Loucy (cell line): ENCODE results near the gene CALHM6.

Experiments used
- H2AFZ ChIP-seq: fragments of 200-600 bp; sonication (generic); 2 replicates; pipeline ENCODE4 v1.6.0; 2016; ENCODE audit warnings: antibody characterized with exemption, mild to moderate bottlenecking, low read length, moderate library complexity
- H3F3A ChIP-seq: fragments of 200-600 bp; 2 replicates; pipeline ENCODE4 v1.6.0; 2016; ENCODE audit warnings: antibody characterized with exemption, low read depth, mild to moderate bottlenecking
- H3K27me3 ChIP-seq: fragments of 200-600 bp; sonication (generic); 2 replicates; pipeline ENCODE4 v1.6.1; 2014; ENCODE audit warnings: low read length, mild to moderate bottlenecking; ENCODE audit not compliant: insufficient read depth, poor library complexity, severe bottlenecking
- H3K36me3 ChIP-seq: fragments of 200-600 bp; sonication (generic); 2 replicates; pipeline ENCODE4 v1.6.1; 2016; ENCODE audit warnings: low read length; ENCODE audit not compliant: insufficient read depth
- H3K4me1 ChIP-seq: fragments of 200-600 bp; sonication (generic); 2 replicates; pipeline ENCODE4 v1.5.1; 2014; ENCODE audit warnings: low read length, mild to moderate bottlenecking; ENCODE audit not compliant: insufficient read depth, poor library complexity, severe bottlenecking
- H3K4me2 ChIP-seq: fragments of 200-600 bp; sonication (generic); 2 replicates; pipeline ENCODE4 v1.6.0; 2014; ENCODE audit warnings: antibody characterized with exemption, low read length, low read depth, mild to moderate bottlenecking; ENCODE audit not compliant: poor library complexity, severe bottlenecking
- H3K4me3 ChIP-seq: fragments of 200-600 bp; sonication (generic); 2 replicates; pipeline ENCODE4 v1.5.1; 2014; ENCODE audit warnings: low read length, mild to moderate bottlenecking, mixed read lengths; ENCODE audit not compliant: poor library complexity, severe bottlenecking
- H3K79me2 ChIP-seq: fragments of 200-600 bp; sonication (generic); 2 replicates; pipeline ENCODE4 v1.6.1; 2014; ENCODE audit warnings: low read length; ENCODE audit not compliant: insufficient read depth
- H3K9ac ChIP-seq: fragments of 200-600 bp; sonication (generic); 2 replicates; pipeline ENCODE4 v1.6.0; 2014; ENCODE audit warnings: mild to moderate bottlenecking, low read depth, low read length, moderate library complexity; ENCODE audit not compliant: poor library complexity, severe bottlenecking
- H3K9me2 ChIP-seq: fragments of 200-600 bp; sonication (generic); replicated peaks from 2 replicates; pipeline ENCODE4 v1.6.1; 2016; ENCODE audit warnings: low read depth, low read length, mixed read lengths
- H3K9me3 ChIP-seq: fragments of 200-600 bp; sonication (generic); 2 replicates; pipeline ENCODE4 v1.6.1; 2014; ENCODE audit warnings: mild to moderate bottlenecking, antibody characterized with exemption, low read length, low read depth; ENCODE audit not compliant: insufficient read depth
- H4K20me1 ChIP-seq: fragments of 200-600 bp; sonication (generic); 2 replicates; pipeline ENCODE4 v1.6.0; 2014; ENCODE audit warnings: antibody characterized with exemption, low read length, mild to moderate bottlenecking; ENCODE audit not compliant: insufficient read depth, poor library complexity, severe bottlenecking
- EZH2phosphoT487 ChIP-seq: fragments of 200-600 bp; IDR thresholded peaks from 2 replicates; pipeline ENCODE4 v1.6.1; 2018; ENCODE audit warnings: antibody characterized with exemption, mild to moderate bottlenecking, moderate library complexity, borderline replicate concordance
- TF ChIP-seq, protein P1 (sequence below): fragments of 200-600 bp; sonication (generic); conservative IDR thresholded peaks from 2 replicates; pipeline ENCODE4 v1.5.1; 2014; ENCODE audit warnings: mild to moderate bottlenecking, antibody characterized with exemption, low read length

CALHM6 gene

GRCh38 chr6:116443105-116443504, 18.1 kb upstream of the CALHM6 start:
- no peaks in the 10 kb centered on the region for H4K20me1 ChIP-seq
- no peaks in the 10 kb centered on the region for H3K27me3 ChIP-seq
- H3K9me3 ChIP-seq: no peaks in the 10 kb centered on the region
- H3F3A ChIP-seq: no peaks in the 10 kb centered on the region
- TF ChIP-seq EZH2phosphoT487: no peak
- TF ChIP-seq, protein P1, sequence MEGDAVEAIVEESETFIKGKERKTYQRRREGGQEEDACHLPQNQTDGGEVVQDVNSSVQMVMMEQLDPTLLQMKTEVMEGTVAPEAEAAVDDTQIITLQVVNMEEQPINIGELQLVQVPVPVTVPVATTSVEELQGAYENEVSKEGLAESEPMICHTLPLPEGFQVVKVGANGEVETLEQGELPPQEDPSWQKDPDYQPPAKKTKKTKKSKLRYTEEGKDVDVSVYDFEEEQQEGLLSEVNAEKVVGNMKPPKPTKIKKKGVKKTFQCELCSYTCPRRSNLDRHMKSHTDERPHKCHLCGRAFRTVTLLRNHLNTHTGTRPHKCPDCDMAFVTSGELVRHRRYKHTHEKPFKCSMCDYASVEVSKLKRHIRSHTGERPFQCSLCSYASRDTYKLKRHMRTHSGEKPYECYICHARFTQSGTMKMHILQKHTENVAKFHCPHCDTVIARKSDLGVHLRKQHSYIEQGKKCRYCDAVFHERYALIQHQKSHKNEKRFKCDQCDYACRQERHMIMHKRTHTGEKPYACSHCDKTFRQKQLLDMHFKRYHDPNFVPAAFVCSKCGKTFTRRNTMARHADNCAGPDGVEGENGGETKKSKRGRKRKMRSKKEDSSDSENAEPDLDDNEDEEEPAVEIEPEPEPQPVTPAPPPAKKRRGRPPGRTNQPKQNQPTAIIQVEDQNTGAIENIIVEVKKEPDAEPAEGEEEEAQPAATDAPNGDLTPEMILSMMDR: no peak
- H3K4me3 ChIP-seq: no peak overlapping the region
- H3K9ac ChIP-seq: no peak overlapping the region
- H3K9me2 ChIP-seq: no peaks in the 10 kb centered on the region
- H2AFZ ChIP-seq: no peak overlapping the region
- no peaks in the 10 kb centered on the region for H3K36me3 ChIP-seq
- H3K4me2 ChIP-seq: no peak overlapping the region
- H3K4me1 ChIP-seq: peaks cover 25% of the 10 kb centered on the region
- H3K79me2 ChIP-seq: no peaks in the 10 kb centered on the region

GRCh38 chr6:116444092-116444491, 17.1 kb upstream of the CALHM6 start:
- Histone ChIP-seq H3K36me3 (no peaks in the 10 kb centered on the region), H3K27me3 (no peaks in the 10 kb centered on the region), H3K79me2 (no peaks in the 10 kb centered on the region), H3K9me3 (no peaks in the 10 kb centered on the region), H3K9me2 (no peaks in the 10 kb centered on the region), H3K4me3 (no peak overlapping the region), H3F3A (no peaks in the 10 kb centered on the region), H3K4me2 (peak overlapping the region; percentile 32), H3K9ac (no peak overlapping the region), H2AFZ (peak overlapping the region; percentile 74), H4K20me1 (no peaks in the 10 kb centered on the region), H3K4me1 (peaks cover 25% of the 10 kb centered on the region)
- no peak for TF ChIP-seq EZH2phosphoT487
- TF ChIP-seq, protein P1: peak; percentile 79

DNA sequence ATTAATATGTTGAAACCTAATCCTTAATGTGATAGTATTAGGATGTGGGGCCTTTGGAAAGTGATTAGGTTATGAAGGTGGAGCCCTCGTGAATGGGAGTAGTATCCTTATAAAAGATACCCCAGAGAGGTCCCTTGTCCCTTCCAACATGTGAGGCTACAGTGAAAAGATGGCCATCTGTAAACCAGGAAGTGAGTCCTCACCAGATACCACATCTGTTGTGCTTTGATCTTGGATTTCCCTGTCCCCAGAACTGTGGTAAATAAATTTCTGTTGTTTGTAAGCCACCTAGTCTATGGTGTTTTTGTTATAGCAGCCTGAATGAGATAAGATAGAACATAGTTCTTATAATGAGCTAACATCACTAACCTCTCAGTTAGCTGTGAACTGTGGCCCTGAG, 16.6 kb upstream of the CALHM6 start:
- TF ChIP-seq EZH2phosphoT487: no peak
- TF ChIP-seq, protein P1: no peak
- Histone ChIP-seq H3K4me3 (no peak overlapping the region), H3K4me2 (peak overlapping the region; percentile 32), H3K9ac (no peak overlapping the region), H3K9me2 (no peaks in the 10 kb centered on the region), H3K4me1 (peaks cover 25% of the 10 kb centered on the region), H4K20me1 (no peaks in the 10 kb centered on the region), H2AFZ (peak overlapping the region; percentile 74), H3K9me3 (no peaks in the 10 kb centered on the region), H3K27me3 (no peaks in the 10 kb centered on the region), H3K79me2 (no peaks in the 10 kb centered on the region), H3K36me3 (no peaks in the 10 kb centered on the region), H3F3A (no peaks in the 10 kb centered on the region)
